ENCODE results near the gene FCHSD1. TPM values are rescaled to one million over a fixed set of nuclear protein-coding genes. Genes with fewer than 3 reads are reported as not detected.

Gene FCHSD1
- total RNA-seq, 1 donor from 2014 or later = 38.5 TPM

DNA sequence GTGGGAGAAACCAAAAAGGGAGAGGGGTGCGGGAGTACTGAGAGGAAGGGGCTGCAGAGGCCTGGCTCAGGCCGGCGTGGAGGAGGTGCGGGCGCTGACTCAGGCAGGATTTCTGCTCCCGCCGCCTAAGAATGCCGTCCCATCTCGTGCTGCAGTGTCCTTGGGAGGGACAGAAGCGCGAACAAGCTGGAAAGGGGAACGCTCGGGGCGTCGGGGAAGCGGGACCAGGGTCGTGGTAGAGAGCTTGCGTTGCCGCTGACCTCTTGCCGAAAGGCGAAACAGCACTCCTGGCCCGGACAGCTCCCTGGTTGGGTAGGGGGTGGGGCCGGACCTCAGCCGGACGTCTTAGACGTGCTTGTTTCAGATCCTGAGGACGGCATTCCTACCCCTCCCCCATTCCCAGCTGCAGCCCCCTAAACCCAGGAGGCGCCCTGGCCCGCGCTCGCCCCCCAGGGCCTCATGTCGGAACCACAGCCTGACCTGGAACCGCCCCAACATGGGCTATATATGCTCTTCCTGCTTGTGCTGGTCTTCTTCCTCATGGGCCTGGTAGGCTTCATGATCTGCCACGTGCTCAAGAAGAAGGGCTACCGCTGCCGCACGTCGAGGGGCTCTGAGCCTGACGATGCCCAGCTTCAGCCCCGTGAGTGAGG, 13.3 kb downstream of the FCHSD1 start:
- H3K4me3 ChIP-seq (ENCODE audit: low read depth, low read length) = peak overlapping the region; percentile 57
- no peak for DNase-seq (ENCODE audit: low read depth)
- TF ChIP-seq, protein P1, sequence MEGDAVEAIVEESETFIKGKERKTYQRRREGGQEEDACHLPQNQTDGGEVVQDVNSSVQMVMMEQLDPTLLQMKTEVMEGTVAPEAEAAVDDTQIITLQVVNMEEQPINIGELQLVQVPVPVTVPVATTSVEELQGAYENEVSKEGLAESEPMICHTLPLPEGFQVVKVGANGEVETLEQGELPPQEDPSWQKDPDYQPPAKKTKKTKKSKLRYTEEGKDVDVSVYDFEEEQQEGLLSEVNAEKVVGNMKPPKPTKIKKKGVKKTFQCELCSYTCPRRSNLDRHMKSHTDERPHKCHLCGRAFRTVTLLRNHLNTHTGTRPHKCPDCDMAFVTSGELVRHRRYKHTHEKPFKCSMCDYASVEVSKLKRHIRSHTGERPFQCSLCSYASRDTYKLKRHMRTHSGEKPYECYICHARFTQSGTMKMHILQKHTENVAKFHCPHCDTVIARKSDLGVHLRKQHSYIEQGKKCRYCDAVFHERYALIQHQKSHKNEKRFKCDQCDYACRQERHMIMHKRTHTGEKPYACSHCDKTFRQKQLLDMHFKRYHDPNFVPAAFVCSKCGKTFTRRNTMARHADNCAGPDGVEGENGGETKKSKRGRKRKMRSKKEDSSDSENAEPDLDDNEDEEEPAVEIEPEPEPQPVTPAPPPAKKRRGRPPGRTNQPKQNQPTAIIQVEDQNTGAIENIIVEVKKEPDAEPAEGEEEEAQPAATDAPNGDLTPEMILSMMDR (IDR thresholded peaks at IDR 0.05; ENCODE audit: insufficient read depth, low read length, poor library complexity, severe bottlenecking) = peak; percentile 39
- H3K36me3 ChIP-seq (ENCODE audit: control insufficient read depth, insufficient read depth, low read length) = no peaks in the 10 kb centered on the region
- H3K27me3 ChIP-seq (ENCODE audit: control insufficient read depth, insufficient read depth, low read length) = no peaks in the 10 kb centered on the region

DNA sequence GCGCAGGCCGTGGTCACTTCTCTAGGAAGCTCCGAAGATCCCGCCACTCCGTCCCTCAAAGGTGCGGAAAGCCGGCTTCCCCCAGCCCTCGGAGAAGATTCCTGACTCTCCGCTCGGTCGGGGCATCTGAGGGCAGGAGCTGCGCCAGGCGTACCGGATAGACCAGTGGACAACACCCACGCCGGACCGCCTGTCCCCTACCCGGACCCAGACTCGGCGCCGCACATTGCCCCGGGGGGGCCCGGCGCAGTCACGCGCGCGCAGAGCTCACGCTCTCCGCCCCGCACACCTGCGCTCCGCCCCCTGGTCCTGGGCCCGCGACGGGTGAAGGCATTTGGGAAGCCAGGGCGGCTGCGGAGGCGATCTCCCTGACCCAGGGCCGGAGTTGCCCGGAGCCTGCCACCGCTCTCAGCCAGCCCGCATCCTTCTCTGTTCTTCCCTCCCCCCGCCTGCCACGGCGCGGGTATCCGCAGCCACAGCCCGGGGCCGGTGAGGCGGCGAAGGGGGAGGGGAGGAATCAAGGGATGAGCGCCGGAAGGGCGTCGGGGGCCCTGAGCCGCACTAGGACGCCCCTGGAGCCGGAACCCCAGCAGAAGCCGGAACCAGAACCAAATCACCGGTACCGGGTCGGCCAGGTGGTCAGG, 14.0 kb downstream of the FCHSD1 start:
- DNase-seq (ENCODE audit: low read depth) = no peak
- TF ChIP-seq, protein P1 (IDR thresholded peaks at IDR 0.05; ENCODE audit: insufficient read depth, low read length, poor library complexity, severe bottlenecking) = no peak
- H3K4me3 ChIP-seq (ENCODE audit: low read depth, low read length) = peak overlapping the region; percentile 57
- no peaks in the 10 kb centered on the region for H3K36me3 ChIP-seq (ENCODE audit: control insufficient read depth, insufficient read depth, low read length)
- no peaks in the 10 kb centered on the region for H3K27me3 ChIP-seq (ENCODE audit: control insufficient read depth, insufficient read depth, low read length)

DNA sequence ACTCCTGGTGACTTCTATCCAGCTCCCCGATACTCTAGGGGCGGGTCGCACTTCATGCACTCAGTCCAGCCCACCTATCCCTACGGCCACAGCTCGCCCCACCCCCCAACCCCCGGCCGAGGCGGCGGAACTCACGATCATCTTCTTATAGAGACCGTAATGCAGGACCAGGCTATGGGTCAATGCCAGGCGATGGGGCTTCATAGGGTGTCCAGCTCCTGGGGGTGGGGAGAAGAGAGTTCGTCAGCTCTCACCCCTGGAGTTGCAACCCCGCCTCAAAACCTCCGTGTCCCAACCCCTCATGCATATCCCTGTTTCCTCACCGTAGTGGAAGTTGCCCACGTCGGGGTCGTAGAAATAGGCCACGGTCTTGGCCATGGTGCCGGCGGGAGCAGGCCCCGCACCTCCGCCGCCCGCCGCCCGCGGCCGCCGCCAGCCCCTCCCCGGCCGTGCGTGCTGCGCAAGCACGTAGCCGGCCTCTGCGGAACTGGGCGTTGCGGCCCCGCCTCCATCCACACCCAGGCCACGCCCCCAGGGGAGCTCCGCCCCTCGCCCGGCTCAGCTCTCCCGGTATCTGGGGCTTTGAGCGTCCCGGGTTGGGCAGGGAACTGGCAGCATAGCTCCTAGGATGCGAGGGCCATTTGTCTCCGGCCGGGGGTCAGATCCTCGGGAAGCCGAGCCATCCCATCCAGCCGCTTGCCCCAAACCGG, 14.7 kb downstream of the FCHSD1 start, which contains the start of the genes HDAC3 and RELL2:
TSS of gene HDAC3 (minus strand) at position 437 of the 710 bp plus-strand sequence. CDS start at position 378, 59 bp downstream.
TSS of gene RELL2 (plus strand) at position 585 of the 710 bp plus-strand sequence. CDS start 1,229 bp downstream, outside the sequence.
- TF ChIP-seq, protein P1 (IDR thresholded peaks at IDR 0.05; ENCODE audit: insufficient read depth, low read length, poor library complexity, severe bottlenecking) = no peak
- H3K4me3 ChIP-seq (ENCODE audit: low read depth, low read length) = peak within 1 kb of the TSS; percentile 87
- DNase-seq (ENCODE audit: low read depth) = peak; percentile 63
- H3K36me3 ChIP-seq (ENCODE audit: control insufficient read depth, insufficient read depth, low read length) = no peaks in the 10 kb centered on the region
- H3K27me3 ChIP-seq (ENCODE audit: control insufficient read depth, insufficient read depth, low read length) = no peaks in the 10 kb centered on the region

DNA sequence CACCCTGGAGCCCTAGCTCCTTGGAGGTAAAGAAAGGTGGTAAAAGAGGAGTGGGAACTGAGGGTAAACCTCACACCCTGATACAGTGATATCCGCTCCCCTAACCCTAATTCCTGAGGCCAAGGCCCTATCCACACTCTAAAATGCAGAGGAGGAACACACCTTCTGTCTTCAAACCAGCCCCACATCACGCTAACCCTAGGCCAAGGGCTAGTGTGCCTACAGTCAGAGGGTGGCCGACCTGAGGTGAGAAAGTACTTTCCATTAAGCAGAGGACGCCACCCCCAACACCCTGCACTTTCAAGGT, 15.2 kb downstream of the FCHSD1 start:
- H3K36me3 ChIP-seq (ENCODE audit: control insufficient read depth, insufficient read depth, low read length) = no peaks in the 10 kb centered on the region

DNA sequence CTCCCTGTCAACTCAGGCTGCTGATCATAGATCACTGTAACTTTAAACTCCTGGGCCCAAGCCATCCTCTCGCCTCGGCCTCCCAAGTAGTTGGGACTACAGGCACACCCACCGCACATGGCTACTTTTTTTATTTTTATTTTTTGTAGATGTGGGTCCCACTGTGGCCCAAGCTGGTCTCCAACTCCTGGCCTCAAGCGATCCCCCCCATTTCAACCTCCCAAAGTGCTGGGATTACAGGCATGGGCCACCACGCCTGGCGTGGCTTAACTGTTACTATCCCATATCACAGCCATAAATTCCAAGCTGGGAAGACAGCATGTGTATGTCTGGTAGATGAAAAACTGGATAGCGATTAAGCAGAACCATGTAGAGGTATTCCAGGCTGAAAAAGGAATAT, 15.6 kb downstream of the FCHSD1 start:
- no peaks in the 10 kb centered on the region for H3K36me3 ChIP-seq (ENCODE audit: control insufficient read depth, insufficient read depth, low read length)
- no peaks in the 10 kb centered on the region for H3K27me3 ChIP-seq (ENCODE audit: control insufficient read depth, insufficient read depth, low read length)
- TF ChIP-seq, protein P1 (IDR thresholded peaks at IDR 0.05; ENCODE audit: insufficient read depth, low read length, poor library complexity, severe bottlenecking) = no peak
- DNase-seq (ENCODE audit: low read depth) = no peak
- peak overlapping the region; percentile 87 for H3K4me3 ChIP-seq (ENCODE audit: low read depth, low read length)

More for the DNA sequence above, 15.2 kb downstream of the FCHSD1 start:
- peak overlapping the region; percentile 87 for H3K4me3 ChIP-seq (ENCODE audit: low read depth, low read length)
- no peaks in the 10 kb centered on the region for H3K27me3 ChIP-seq (ENCODE audit: control insufficient read depth, insufficient read depth, low read length)
- TF ChIP-seq, protein P1 (IDR thresholded peaks at IDR 0.05; ENCODE audit: insufficient read depth, low read length, poor library complexity, severe bottlenecking) = no peak
- DNase-seq (ENCODE audit: low read depth) = no peak
